OCI-LY1 (cell line): ENCODE measurements around the gene RNF212.

Experiments used
- EZH2 ChIP-seq: fragments of 200-600 bp; sonication (generic), shearing (Covaris generic); IDR thresholded peaks from 2 replicates; pipeline ENCODE4 v1.8.0; 2017; ENCODE audit warnings: borderline replicate concordance, mixed run types, mild to moderate bottlenecking, antibody characterized with exemption, low read length, moderate library complexity, mixed read lengths
- TF ChIP-seq, protein P1 (sequence below): fragments of 200-600 bp; sonication (generic), shearing (Covaris generic); IDR thresholded peaks from 2 replicates; pipeline ENCODE4 v1.5.1; 2017; ENCODE audit warnings: mild to moderate bottlenecking, antibody characterized with exemption, low read length, moderate library complexity, mixed read lengths

- TF ChIP-seq EZH2 = no peak
- TF ChIP-seq, protein P1, sequence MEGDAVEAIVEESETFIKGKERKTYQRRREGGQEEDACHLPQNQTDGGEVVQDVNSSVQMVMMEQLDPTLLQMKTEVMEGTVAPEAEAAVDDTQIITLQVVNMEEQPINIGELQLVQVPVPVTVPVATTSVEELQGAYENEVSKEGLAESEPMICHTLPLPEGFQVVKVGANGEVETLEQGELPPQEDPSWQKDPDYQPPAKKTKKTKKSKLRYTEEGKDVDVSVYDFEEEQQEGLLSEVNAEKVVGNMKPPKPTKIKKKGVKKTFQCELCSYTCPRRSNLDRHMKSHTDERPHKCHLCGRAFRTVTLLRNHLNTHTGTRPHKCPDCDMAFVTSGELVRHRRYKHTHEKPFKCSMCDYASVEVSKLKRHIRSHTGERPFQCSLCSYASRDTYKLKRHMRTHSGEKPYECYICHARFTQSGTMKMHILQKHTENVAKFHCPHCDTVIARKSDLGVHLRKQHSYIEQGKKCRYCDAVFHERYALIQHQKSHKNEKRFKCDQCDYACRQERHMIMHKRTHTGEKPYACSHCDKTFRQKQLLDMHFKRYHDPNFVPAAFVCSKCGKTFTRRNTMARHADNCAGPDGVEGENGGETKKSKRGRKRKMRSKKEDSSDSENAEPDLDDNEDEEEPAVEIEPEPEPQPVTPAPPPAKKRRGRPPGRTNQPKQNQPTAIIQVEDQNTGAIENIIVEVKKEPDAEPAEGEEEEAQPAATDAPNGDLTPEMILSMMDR = no peak
Observed at GRCh38 chr4:1029529-1029928, 83.8 kb downstream of the RNF212 start.
